ENCODE results near the gene REP15. TPM values are rescaled to one million over a fixed set of nuclear protein-coding genes. Genes with fewer than 3 reads are reported as not detected.
"Not testable (repeated sequence)": the region's sequence is repeated elsewhere in the genome, so short reads cannot be mapped to it uniquely, and the experiment has no call there.

REP15 gene
- 0.25 TPM in 1 of 2 replicates, not detected in the other for total RNA-seq (2014; rRNA removed; shearing (Covaris generic))

GRCh38 chr12:27696293-27696652 lies at the start of gene REP15:
REP15 (plus strand) TSS chr12:27696447; CDS start chr12:27696563, 116 bp downstream.
- DNase-seq (ENCODE audit: low spot score): no peak

GRCh38 chr12:27650011-27650410 lies 46.2 kb upstream of the REP15 start:
- no peak for DNase-seq (ENCODE audit: low spot score)

- DNase-seq (ENCODE audit: low spot score): no peak
Observed at GRCh38 chr12:27651201-27651600, 45.0 kb upstream of the REP15 start.

- peak; percentile 70 for DNase-seq (ENCODE audit: low spot score)
Observed at GRCh38 chr12:27652174-27652763, 44.0 kb upstream of the REP15 start.

GRCh38 chr12:27653661-27654060 lies 42.6 kb upstream of the REP15 start:
- no peak for DNase-seq (ENCODE audit: low spot score)

- DNase-seq (ENCODE audit: low spot score): not testable (repeated sequence)
Observed at GRCh38 chr12:27655476-27655875, 40.8 kb upstream of the REP15 start.

- DNase-seq (ENCODE audit: low spot score): no peak
Observed at GRCh38 chr12:27657296-27657695, 39.0 kb upstream of the REP15 start.

- DNase-seq (ENCODE audit: low spot score): no peak
Observed at GRCh38 chr12:27665704-27666103, 30.5 kb upstream of the REP15 start.

- no peak for DNase-seq (ENCODE audit: low spot score)
Observed at GRCh38 chr12:27666510-27666909, 29.7 kb upstream of the REP15 start.

GRCh38 chr12:27667540-27667939 lies 28.7 kb upstream of the REP15 start:
- peak; percentile 34 for DNase-seq (ENCODE audit: low spot score)

- no peak for DNase-seq (ENCODE audit: low spot score)
Observed at GRCh38 chr12:27672051-27672450, 24.2 kb upstream of the REP15 start.

GRCh38 chr12:27672643-27673042 lies 23.6 kb upstream of the REP15 start:
- DNase-seq (ENCODE audit: low spot score): no peak

GRCh38 chr12:27673101-27673718 lies 23.0 kb upstream of the REP15 start:
- DNase-seq (ENCODE audit: low spot score): no peak

- DNase-seq (ENCODE audit: low spot score): no peak
Observed at GRCh38 chr12:27674989-27675388, 21.3 kb upstream of the REP15 start.

GRCh38 chr12:27680619-27681018 lies 15.6 kb upstream of the REP15 start:
- DNase-seq (ENCODE audit: low spot score): no peak

- DNase-seq (ENCODE audit: low spot score): no peak
Observed at GRCh38 chr12:27682534-27682933, 13.7 kb upstream of the REP15 start.

- DNase-seq (ENCODE audit: low spot score): no peak
Observed at GRCh38 chr12:27685274-27685673, 11.0 kb upstream of the REP15 start.

GRCh38 chr12:27686147-27686546 lies 10.1 kb upstream of the REP15 start:
- DNase-seq (ENCODE audit: low spot score): no peak

GRCh38 chr12:27688671-27689070 lies 7.6 kb upstream of the REP15 start:
- no peak for DNase-seq (ENCODE audit: low spot score)

GRCh38 chr12:27689558-27690180 lies 6.6 kb upstream of the REP15 start:
- DNase-seq (ENCODE audit: low spot score): no peak

GRCh38 chr12:27693403-27693802 lies 2.8 kb upstream of the REP15 start:
- no peak for DNase-seq (ENCODE audit: low spot score)

- DNase-seq (ENCODE audit: low spot score): no peak
Observed at GRCh38 chr12:27695556-27696292, 523 bp upstream of the REP15 start.
